ENCODE measurements around the gene PCSK6. TPM values are rescaled to one million over a fixed set of nuclear protein-coding genes. Genes with fewer than 3 reads are reported as not detected.

PCSK6 gene
- total and polyA plus RNA-seq, 9 donors, result 3.8 to 26.0 (median 13.0) TPM

DNA sequence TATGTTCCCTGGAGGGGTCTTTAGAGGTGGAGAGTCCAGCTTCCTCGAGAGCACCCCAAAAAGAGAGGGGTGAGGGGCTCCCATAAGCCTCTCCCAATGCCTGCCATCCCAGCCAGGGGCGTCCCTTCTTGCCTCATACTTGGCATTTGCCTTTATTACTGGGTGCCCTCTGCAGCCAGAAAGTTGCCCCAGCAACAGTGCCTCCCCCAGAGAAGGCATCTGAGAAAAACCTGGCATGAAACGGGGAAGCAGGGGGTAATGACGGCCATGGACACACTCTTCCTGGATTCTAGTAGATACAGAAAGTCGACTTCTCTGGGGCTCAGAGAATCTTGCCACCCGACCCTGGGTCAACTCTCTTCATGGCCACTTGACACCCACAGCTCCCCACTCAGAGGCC, 90.1 kb downstream of the PCSK6 start:
- H3K27me3 ChIP-seq, result no peaks in the 10 kb centered on the region
- H3K36me3 ChIP-seq, result no peaks in the 10 kb centered on the region
- intact Hi-C loops (cut with DNase I), result no loop called here
- TF ChIP-seq CTCF (IDR thresholded peaks at IDR 0.05), result no peak
- no peak for TF ChIP-seq POLR2A (IDR thresholded peaks at IDR 0.05)
- no peak for TF ChIP-seq EP300 (IDR thresholded peaks at IDR 0.05)
- H3K4me3 ChIP-seq, result no peak overlapping the region
- no peak for DNase-seq
- no peak overlapping the region for H3K27ac ChIP-seq
- no peaks in the 10 kb centered on the region for H3K4me1 ChIP-seq (ENCODE audit: insufficient read depth)
- H3K9me3 ChIP-seq, result no peaks in the 10 kb centered on the region
- WGBS, 3 donors, result 62 to 92% (median 90%) methylated on average over 6 of the region's 6 CpGs

DNA sequence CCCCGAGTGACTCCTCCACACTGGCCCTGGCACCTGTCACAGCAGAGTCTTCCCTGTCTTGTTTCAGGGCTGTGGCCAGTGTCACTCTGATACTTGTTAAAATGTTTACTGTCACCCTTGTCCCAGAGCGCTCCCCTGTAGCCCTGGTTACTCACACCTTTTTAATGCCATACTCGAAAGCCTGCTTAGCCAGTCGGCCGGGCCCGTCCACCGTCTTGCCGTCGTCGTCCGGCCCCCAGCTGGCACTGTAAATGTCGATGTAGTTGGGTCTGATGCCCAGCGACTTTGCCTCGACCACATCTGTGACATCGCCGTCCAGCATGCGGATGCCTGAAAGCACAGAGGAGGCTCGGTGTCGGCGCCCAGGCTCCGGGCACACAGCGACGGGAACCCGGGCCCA, 91.3 kb downstream of the PCSK6 start:
- 93 to 96% (median 95%) methylated on average over 24 of the region's 24 CpGs for WGBS, 3 donors
- no peak for DNase-seq
- no peak overlapping the region for H3K27ac ChIP-seq
- H3K27me3 ChIP-seq, result no peaks in the 10 kb centered on the region
- no peaks in the 10 kb centered on the region for H3K4me1 ChIP-seq (ENCODE audit: insufficient read depth)
- intact Hi-C loops (cut with DNase I), result no loop called here
- no peaks in the 10 kb centered on the region for H3K36me3 ChIP-seq
- TF ChIP-seq POLR2A (IDR thresholded peaks at IDR 0.05), result no peak
- TF ChIP-seq EP300 (IDR thresholded peaks at IDR 0.05), result no peak
- TF ChIP-seq CTCF (IDR thresholded peaks at IDR 0.05), result no peak
- no peaks in the 10 kb centered on the region for H3K9me3 ChIP-seq
- no peak overlapping the region for H3K4me3 ChIP-seq

DNA sequence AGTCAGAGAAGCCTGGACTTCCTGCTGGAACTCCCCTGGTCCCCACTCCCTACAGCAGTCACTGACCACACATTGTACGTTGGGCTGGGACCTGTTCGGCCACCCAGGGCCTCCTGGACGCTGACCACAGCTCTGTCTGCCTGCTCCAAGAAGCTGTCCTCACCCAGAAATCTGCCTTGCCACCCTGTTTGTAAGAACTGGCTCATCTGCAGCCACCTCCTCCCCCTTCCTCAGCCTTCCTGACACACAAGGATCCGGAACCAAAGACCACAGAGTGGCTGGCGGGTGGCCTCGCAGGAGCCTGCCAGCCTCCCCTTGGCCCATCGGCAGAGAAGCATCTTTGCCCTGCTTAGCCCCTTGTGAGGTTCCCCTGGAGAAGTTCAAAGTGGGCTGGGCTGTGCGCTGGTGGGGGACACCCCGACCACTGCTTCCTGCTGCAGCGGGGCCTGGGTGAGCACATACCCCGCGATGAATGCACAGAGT, 91.9 kb downstream of the PCSK6 start:
- Histone ChIP-seq H3K9me3 (no peaks in the 10 kb centered on the region), H3K4me3 (no peak overlapping the region), H3K4me1 (ENCODE audit: insufficient read depth) (no peaks in the 10 kb centered on the region), H3K27me3 (no peaks in the 10 kb centered on the region), H3K27ac (no peak overlapping the region), H3K36me3 (no peaks in the 10 kb centered on the region)
- WGBS, 3 donors, result 78 to 86% (median 80%) methylated on average over 12 of the region's 12 CpGs
- TF ChIP-seq EP300 (IDR thresholded peaks at IDR 0.05) (no peak), CTCF (IDR thresholded peaks at IDR 0.05) (no peak), POLR2A (IDR thresholded peaks at IDR 0.05) (no peak)
- intact Hi-C loops (cut with DNase I), result no loop called here
- DNase-seq, result peak in 1 of 5 donors; percentile 4

DNA sequence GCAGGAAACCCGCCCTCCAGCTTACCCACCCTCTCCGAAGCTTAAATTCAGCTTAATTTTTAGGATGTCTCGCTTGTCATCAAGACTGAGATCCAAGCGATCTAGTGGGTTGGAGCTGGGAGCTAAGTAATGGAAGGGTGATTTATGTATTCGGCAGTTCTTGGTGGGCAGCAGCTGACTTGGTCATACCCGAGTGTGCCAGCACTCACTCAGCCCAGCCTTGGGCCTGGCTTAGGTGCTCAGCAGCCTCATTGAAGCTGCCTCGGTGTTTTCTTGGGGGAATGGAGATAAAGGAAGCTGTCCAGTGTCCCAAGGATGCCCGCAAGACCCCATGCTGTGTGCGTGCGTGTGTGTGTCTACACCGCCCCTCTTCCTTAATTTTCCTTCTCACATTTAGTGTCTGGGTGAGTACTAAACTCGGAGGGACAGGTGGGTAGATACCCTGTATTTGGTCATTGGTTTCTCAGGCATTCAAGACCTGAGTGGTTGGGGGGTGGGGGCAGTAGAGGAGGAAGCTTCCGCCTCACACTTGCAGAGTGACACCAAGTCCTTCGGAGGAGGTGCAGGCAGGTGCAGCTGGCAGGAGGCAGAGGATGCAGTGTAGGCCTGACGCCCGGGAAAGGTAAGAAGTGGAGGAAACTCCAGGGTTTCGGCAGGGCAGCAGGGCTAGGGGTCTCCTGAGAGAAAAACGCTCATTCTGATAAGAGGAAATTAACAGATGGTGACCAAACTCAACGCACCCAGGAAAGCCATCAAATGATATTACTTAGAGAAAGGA, 92.8 kb downstream of the PCSK6 start:
- DNase-seq, result no peak
- intact Hi-C loops (cut with DNase I), result no loop called here
- Histone ChIP-seq H3K27me3 (no peaks in the 10 kb centered on the region), H3K36me3 (no peaks in the 10 kb centered on the region), H3K9me3 (no peaks in the 10 kb centered on the region), H3K4me1 (ENCODE audit: insufficient read depth) (no peaks in the 10 kb centered on the region), H3K27ac (no peak overlapping the region), H3K4me3 (no peak overlapping the region)
- no peak for TF ChIP-seq EP300 (IDR thresholded peaks at IDR 0.05)
- no peak for TF ChIP-seq POLR2A (IDR thresholded peaks at IDR 0.05)
- no peak for TF ChIP-seq CTCF (IDR thresholded peaks at IDR 0.05)
- 81 to 92% (median 92%) methylated on average over 19 of the region's 19 CpGs for WGBS, 3 donors
